Measurements from ENCODE around the gene SWT1.

SWT1 gene

DNA sequence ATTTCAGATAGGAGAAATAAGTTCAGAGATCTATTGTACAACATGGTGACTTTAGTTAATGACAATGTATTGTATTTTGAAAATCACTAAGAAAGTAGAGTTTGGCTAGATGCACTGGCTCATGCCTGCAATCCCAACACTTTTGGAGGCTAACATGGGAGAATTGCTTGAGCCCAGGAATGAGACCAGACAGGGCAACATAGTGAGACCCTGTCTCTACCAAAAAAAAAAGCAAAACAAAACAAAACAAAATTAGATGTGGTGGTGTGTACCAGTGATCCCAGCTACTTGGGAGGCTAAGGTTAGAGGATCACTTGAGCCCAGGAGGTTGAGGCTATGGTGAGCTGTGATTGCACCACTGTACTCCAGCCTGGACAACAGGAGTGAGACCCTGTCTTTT lies 132.9 kb downstream of the SWT1 start:
- no peak overlapping the region for H3K18ac ChIP-seq (ENCODE audit: low read depth in 1 of 2, low read length in 2 of 2)
- H2BK5ac ChIP-seq (ENCODE audit: low read depth, low read length, poor library complexity, severe bottlenecking), result no peak overlapping the region
- no peak overlapping the region for H3K4me3 ChIP-seq (ENCODE audit: insufficient read depth in 1 of 2, low read depth in 1 of 2, low read length in 2 of 2)
- no peak overlapping the region for H2BK120ac ChIP-seq (ENCODE audit: low read depth, low read length)
- H3K4ac ChIP-seq (ENCODE audit: low read depth in 1 of 2, low read length in 2 of 2), result no peak overlapping the region
- no peak for DNase-seq
- no peak overlapping the region for H3K23ac ChIP-seq (ENCODE audit: low read length in 2 of 2)
- no peaks in the 10 kb centered on the region for H3K27me3 ChIP-seq (ENCODE audit: control insufficient read depth in 1 of 2, insufficient read depth in 1 of 2, low read length in 2 of 2)
- no peak overlapping the region for H4K91ac ChIP-seq (ENCODE audit: low read length)
- H3K27ac ChIP-seq (ENCODE audit: low read length, poor library complexity, severe bottlenecking), result no peak overlapping the region
- no peak overlapping the region for H2BK15ac ChIP-seq (ENCODE audit: low read depth, poor library complexity, severe bottlenecking)
- H3K14ac ChIP-seq (ENCODE audit: low read length in 2 of 2), result no peak overlapping the region
- H3K9ac ChIP-seq (ENCODE audit: low read length), result no peak overlapping the region
- H3K36me3 ChIP-seq (ENCODE audit: control insufficient read depth in 1 of 2, insufficient read depth in 2 of 2, low read depth in 1 of 2, low read length in 2 of 2), result peaks cover 0 to 29% of the 10 kb centered on the region in 2 experiments
- H2AK5ac ChIP-seq (ENCODE audit: low read length, severe bottlenecking), result no peak overlapping the region
- no peak overlapping the region for H2AFZ ChIP-seq (ENCODE audit: low read depth, low read length)
- peaks cover 2% of the 10 kb centered on the region for H3K4me1 ChIP-seq (ENCODE audit: control insufficient read depth, insufficient read depth, low read depth, low read length)
- H3K4me2 ChIP-seq (ENCODE audit: low read length, poor library complexity, severe bottlenecking), result no peak overlapping the region
- H2BK12ac ChIP-seq (ENCODE audit: low read length in 2 of 2), result no peak overlapping the region
- H3K79me1 ChIP-seq (replicated peaks; ENCODE audit: low read length, poor library complexity, severe bottlenecking), result no peaks in the 10 kb centered on the region
- H4K8ac ChIP-seq (ENCODE audit: low read length), result no peak overlapping the region
- H3K9me3 ChIP-seq (ENCODE audit: control insufficient read depth, low read length), result no peaks in the 10 kb centered on the region

DNA sequence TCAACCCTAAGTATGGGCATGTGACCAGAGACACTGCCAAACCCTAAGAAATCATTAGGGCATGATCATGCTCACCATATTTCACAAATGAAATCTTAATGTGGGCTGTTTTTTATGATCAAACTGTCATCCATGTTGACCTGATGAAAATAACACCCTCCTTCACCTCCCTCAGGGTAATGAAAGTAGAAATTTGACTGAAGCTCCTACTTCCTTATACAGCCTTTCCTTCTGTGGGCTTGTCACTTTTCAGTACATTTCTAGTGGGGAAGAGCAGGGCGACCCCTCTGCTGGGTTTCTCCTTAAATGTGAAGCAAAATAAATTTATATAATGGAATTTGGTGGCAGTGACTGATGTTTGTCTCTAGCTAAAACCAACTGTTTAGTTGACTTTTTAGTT lies 134.2 kb downstream of the SWT1 start:
- H2BK5ac ChIP-seq (ENCODE audit: low read depth, low read length, poor library complexity, severe bottlenecking), result no peak overlapping the region
- no peak overlapping the region for H3K4ac ChIP-seq (ENCODE audit: low read depth in 1 of 2, low read length in 2 of 2)
- WGBS, result 100% methylated on average over 1 of the region's 1 CpG
- no peak overlapping the region for H3K27ac ChIP-seq (ENCODE audit: low read length, poor library complexity, severe bottlenecking)
- DNase-seq, result no peak
- H3K9ac ChIP-seq (ENCODE audit: low read length), result no peak overlapping the region
- H3K9me3 ChIP-seq (ENCODE audit: control insufficient read depth, low read length), result no peaks in the 10 kb centered on the region
- H3K27me3 ChIP-seq (ENCODE audit: control insufficient read depth in 1 of 2, insufficient read depth in 1 of 2, low read length in 2 of 2), result no peaks in the 10 kb centered on the region
- H2BK120ac ChIP-seq (ENCODE audit: low read depth, low read length), result no peak overlapping the region
- H3K18ac ChIP-seq (ENCODE audit: low read depth in 1 of 2, low read length in 2 of 2), result no peak overlapping the region
- no peak overlapping the region for H2AFZ ChIP-seq (ENCODE audit: low read depth, low read length)
- H3K23ac ChIP-seq (ENCODE audit: low read length in 2 of 2), result no peak overlapping the region
- no peak overlapping the region for H4K8ac ChIP-seq (ENCODE audit: low read length)
- H2AK5ac ChIP-seq (ENCODE audit: low read length, severe bottlenecking), result no peak overlapping the region
- no peak overlapping the region for H3K4me2 ChIP-seq (ENCODE audit: low read length, poor library complexity, severe bottlenecking)
- no peak overlapping the region for H2BK15ac ChIP-seq (ENCODE audit: low read depth, poor library complexity, severe bottlenecking)
- H3K36me3 ChIP-seq (ENCODE audit: control insufficient read depth in 1 of 2, insufficient read depth in 2 of 2, low read depth in 1 of 2, low read length in 2 of 2), result peaks cover 0 to 38% of the 10 kb centered on the region in 2 experiments
- no peaks in the 10 kb centered on the region for H3K4me1 ChIP-seq (ENCODE audit: control insufficient read depth, insufficient read depth, low read depth, low read length)
- H4K91ac ChIP-seq (ENCODE audit: low read length), result no peak overlapping the region
- H3K14ac ChIP-seq (ENCODE audit: low read length in 2 of 2), result no peak overlapping the region
- no peak overlapping the region for H3K4me3 ChIP-seq (ENCODE audit: insufficient read depth in 1 of 2, low read depth in 1 of 2, low read length in 2 of 2)
- H3K79me1 ChIP-seq (replicated peaks; ENCODE audit: low read length, poor library complexity, severe bottlenecking), result no peaks in the 10 kb centered on the region
- H2BK12ac ChIP-seq (ENCODE audit: low read length in 2 of 2), result no peak overlapping the region

DNA sequence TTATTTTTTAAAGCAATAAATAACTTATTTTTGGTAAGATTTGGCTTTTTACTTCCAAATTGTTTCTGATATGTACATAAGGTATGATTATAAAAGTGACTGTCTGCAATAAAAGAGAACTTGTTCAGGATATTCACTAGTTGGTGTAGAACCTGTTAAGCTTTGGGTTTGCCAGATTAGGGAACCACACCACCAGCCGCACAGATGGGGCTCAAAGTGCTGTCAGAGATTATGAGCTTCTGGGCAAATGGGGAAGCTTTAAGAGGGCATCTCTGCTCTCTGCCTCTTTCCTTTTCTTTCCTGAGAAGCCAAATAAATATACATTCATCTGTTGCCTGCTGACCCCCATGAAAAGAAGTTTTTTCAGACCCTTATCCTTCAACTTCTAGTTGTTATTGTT lies 134.7 kb downstream of the SWT1 start:
- Histone ChIP-seq H2AFZ (ENCODE audit: low read depth, low read length) (no peak overlapping the region), H3K9ac (ENCODE audit: low read length) (no peak overlapping the region), H2AK5ac (ENCODE audit: low read length, severe bottlenecking) (no peak overlapping the region), H3K4me2 (ENCODE audit: low read length, poor library complexity, severe bottlenecking) (no peak overlapping the region), H3K14ac (ENCODE audit: low read length in 2 of 2) (no peak overlapping the region), H3K23ac (ENCODE audit: low read length in 2 of 2) (no peak overlapping the region), H3K4ac (ENCODE audit: low read depth in 1 of 2, low read length in 2 of 2) (no peak overlapping the region), H3K18ac (ENCODE audit: low read depth in 1 of 2, low read length in 2 of 2) (no peak overlapping the region), H3K36me3 (ENCODE audit: control insufficient read depth in 1 of 2, insufficient read depth in 2 of 2, low read depth in 1 of 2, low read length in 2 of 2) (peaks cover 0 to 43% of the 10 kb centered on the region in 2 experiments), H3K27ac (ENCODE audit: low read length, poor library complexity, severe bottlenecking) (no peak overlapping the region), H4K91ac (ENCODE audit: low read length) (no peak overlapping the region), H3K4me3 (ENCODE audit: insufficient read depth in 1 of 2, low read depth in 1 of 2, low read length in 2 of 2) (no peak overlapping the region), H2BK12ac (ENCODE audit: low read length in 2 of 2) (no peak overlapping the region), H3K79me1 (replicated peaks; ENCODE audit: low read length, poor library complexity, severe bottlenecking) (no peaks in the 10 kb centered on the region), H2BK15ac (ENCODE audit: low read depth, poor library complexity, severe bottlenecking) (no peak overlapping the region), H3K4me1 (ENCODE audit: control insufficient read depth, insufficient read depth, low read depth, low read length) (no peaks in the 10 kb centered on the region), H3K9me3 (ENCODE audit: control insufficient read depth, low read length) (no peaks in the 10 kb centered on the region), H2BK120ac (ENCODE audit: low read depth, low read length) (no peak overlapping the region), H2BK5ac (ENCODE audit: low read depth, low read length, poor library complexity, severe bottlenecking) (no peak overlapping the region), H4K8ac (ENCODE audit: low read length) (no peak overlapping the region), H3K27me3 (ENCODE audit: control insufficient read depth in 1 of 2, insufficient read depth in 1 of 2, low read length in 2 of 2) (no peaks in the 10 kb centered on the region)
- no peak for DNase-seq
- WGBS, result 88% methylated on average over 1 of the region's 1 CpG

DNA sequence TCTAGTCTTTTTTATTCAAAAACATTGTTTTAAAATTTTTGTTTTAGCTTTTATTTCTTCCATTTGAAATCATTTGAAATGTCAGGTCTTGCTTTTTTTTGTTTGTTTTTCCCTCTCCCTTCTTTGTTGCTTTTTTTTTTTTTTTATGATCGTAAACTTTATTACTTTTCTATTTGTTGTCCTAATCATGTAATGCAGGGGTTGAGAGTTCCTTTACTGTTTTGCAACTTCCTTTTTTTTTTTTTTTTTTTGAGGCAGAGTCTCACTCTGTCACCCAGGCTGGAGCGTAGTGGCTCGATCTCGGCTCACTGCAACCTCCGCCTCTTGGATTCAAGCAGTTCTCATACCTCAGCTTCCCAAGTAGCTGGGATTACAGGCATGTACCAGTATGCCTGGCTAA lies 135.3 kb downstream of the SWT1 start:
- no peak overlapping the region for H4K8ac ChIP-seq (ENCODE audit: low read length)
- H3K4me2 ChIP-seq (ENCODE audit: low read length, poor library complexity, severe bottlenecking), result no peak overlapping the region
- H2BK120ac ChIP-seq (ENCODE audit: low read depth, low read length), result no peak overlapping the region
- no peak overlapping the region for H2BK12ac ChIP-seq (ENCODE audit: low read length in 2 of 2)
- H4K91ac ChIP-seq (ENCODE audit: low read length), result no peak overlapping the region
- H3K4ac ChIP-seq (ENCODE audit: low read depth in 1 of 2, low read length in 2 of 2), result no peak overlapping the region
- no peak for DNase-seq
- no peak overlapping the region for H3K9ac ChIP-seq (ENCODE audit: low read length)
- no peak overlapping the region for H3K18ac ChIP-seq (ENCODE audit: low read depth in 1 of 2, low read length in 2 of 2)
- H3K27ac ChIP-seq (ENCODE audit: low read length, poor library complexity, severe bottlenecking), result no peak overlapping the region
- no peaks in the 10 kb centered on the region for H3K27me3 ChIP-seq (ENCODE audit: control insufficient read depth in 1 of 2, insufficient read depth in 1 of 2, low read length in 2 of 2)
- H3K4me3 ChIP-seq (ENCODE audit: insufficient read depth in 1 of 2, low read depth in 1 of 2, low read length in 2 of 2), result no peak overlapping the region
- H2AK5ac ChIP-seq (ENCODE audit: low read length, severe bottlenecking), result no peak overlapping the region
- no peaks in the 10 kb centered on the region for H3K79me1 ChIP-seq (replicated peaks; ENCODE audit: low read length, poor library complexity, severe bottlenecking)
- 100% methylated on average over 1 of the region's 5 CpGs for WGBS
- no peak overlapping the region for H3K23ac ChIP-seq (ENCODE audit: low read length in 2 of 2)
- H2BK5ac ChIP-seq (ENCODE audit: low read depth, low read length, poor library complexity, severe bottlenecking), result no peak overlapping the region
- H3K4me1 ChIP-seq (ENCODE audit: control insufficient read depth, insufficient read depth, low read depth, low read length), result no peaks in the 10 kb centered on the region
- no peak overlapping the region for H2AFZ ChIP-seq (ENCODE audit: low read depth, low read length)
- no peak overlapping the region for H3K14ac ChIP-seq (ENCODE audit: low read length in 2 of 2)
- H3K9me3 ChIP-seq (ENCODE audit: control insufficient read depth, low read length), result no peaks in the 10 kb centered on the region
- no peak overlapping the region for H2BK15ac ChIP-seq (ENCODE audit: low read depth, poor library complexity, severe bottlenecking)
- H3K36me3 ChIP-seq (ENCODE audit: control insufficient read depth in 1 of 2, insufficient read depth in 2 of 2, low read depth in 1 of 2, low read length in 2 of 2), result peaks cover 0 to 48% of the 10 kb centered on the region in 2 experiments
